Measurements from ENCODE around the gene RNF220.

Gene RNF220

DNA sequence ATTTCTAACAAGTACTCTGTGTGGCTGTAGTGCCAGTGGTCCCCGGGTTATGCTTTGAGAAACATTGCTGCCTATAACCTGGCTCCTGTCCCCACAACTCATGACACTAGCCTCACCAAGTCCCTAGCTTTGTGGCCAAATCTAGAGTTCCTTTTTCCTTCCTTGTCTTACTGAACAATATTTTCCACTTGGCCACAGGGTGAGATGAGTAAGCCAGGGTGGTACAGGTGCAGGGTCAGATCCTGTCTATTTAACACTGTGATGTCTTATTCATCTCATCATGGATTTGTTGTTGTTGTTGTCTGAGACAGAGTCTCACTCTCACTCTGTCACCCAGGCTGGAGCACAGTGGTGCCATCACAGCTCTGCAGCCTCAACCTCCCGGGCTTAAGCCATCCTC is 288.1 kb downstream of the RNF220 start:
- in situ Hi-C loops (cut with HindIII; ENCODE audit: low pct_ligation_motif_present, low sequenced_read_pairs) = no loop called here
- H3K36me3 ChIP-seq (replicated peaks) = no peaks in the 10 kb centered on the region
- H3K27me3 ChIP-seq (replicated peaks) = no peaks in the 10 kb centered on the region
- TF ChIP-seq, protein P1, sequence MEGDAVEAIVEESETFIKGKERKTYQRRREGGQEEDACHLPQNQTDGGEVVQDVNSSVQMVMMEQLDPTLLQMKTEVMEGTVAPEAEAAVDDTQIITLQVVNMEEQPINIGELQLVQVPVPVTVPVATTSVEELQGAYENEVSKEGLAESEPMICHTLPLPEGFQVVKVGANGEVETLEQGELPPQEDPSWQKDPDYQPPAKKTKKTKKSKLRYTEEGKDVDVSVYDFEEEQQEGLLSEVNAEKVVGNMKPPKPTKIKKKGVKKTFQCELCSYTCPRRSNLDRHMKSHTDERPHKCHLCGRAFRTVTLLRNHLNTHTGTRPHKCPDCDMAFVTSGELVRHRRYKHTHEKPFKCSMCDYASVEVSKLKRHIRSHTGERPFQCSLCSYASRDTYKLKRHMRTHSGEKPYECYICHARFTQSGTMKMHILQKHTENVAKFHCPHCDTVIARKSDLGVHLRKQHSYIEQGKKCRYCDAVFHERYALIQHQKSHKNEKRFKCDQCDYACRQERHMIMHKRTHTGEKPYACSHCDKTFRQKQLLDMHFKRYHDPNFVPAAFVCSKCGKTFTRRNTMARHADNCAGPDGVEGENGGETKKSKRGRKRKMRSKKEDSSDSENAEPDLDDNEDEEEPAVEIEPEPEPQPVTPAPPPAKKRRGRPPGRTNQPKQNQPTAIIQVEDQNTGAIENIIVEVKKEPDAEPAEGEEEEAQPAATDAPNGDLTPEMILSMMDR (IDR thresholded peaks at IDR 0.05; ENCODE audit: low read depth, low read length, missing control alignments) = no peak
- no peak for DNase-seq
- no peak overlapping the region for H3K27ac ChIP-seq
- no peak overlapping the region for H3K4me3 ChIP-seq (ENCODE audit: low read depth, low read length)

DNA sequence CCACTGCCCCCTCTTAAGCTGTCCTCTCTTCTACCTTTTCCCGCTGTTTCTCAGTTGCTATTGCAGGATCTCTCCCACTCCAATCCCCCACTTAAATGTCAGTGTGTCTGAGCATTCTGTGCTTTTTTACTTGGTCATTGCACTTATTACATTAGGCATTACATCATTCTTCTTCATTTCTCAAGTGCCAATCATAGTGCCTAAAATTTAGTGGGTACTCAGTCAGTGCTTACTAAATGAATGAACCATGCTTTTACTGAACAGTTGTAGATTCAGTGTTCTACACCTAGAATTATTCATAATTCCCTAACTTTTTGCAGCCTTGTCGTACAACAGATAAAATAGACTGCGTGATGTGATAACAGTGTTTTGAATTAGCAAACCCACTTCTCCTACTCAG is 288.8 kb downstream of the RNF220 start:
- Histone ChIP-seq H3K4me3 (ENCODE audit: low read depth, low read length) (no peak overlapping the region), H3K27me3 (replicated peaks) (no peaks in the 10 kb centered on the region), H3K27ac (no peak overlapping the region), H3K36me3 (replicated peaks) (no peaks in the 10 kb centered on the region)
- no peak for DNase-seq
- TF ChIP-seq, protein P1 (IDR thresholded peaks at IDR 0.05; ENCODE audit: low read depth, low read length, missing control alignments) = no peak
- in situ Hi-C loops (cut with HindIII; ENCODE audit: low pct_ligation_motif_present, low sequenced_read_pairs) = no loop called here

DNA sequence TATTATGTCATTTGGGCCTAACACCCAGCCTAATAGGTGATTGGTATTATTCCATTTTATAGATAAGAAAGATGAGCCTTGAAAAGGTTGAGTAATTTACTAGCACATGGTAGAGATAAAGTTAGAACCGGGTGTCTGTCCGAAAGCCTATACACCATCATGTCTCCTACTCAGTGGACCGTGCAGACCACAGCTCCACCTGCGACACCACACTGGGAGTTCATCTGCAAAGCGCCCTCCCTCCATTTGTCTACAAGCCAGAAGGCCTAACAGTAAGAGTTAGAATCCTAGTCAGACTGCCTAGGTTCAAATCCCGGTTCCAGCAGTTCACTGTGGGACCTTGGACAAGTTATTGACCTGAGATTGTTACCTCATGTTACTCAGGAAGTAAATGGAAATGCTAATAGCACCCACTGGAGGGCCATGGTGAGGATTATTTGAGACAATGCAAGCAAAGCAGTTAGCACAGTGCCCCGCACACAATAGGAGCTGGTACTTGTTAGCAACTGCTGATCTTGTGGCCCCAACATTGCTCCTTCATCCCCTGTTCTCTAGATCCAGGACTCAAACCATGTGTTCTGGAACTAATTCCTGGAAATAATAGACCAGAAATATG is 289.9 kb downstream of the RNF220 start:
- in situ Hi-C loops (cut with HindIII; ENCODE audit: low pct_ligation_motif_present, low sequenced_read_pairs) = no loop called here
- H3K4me3 ChIP-seq (ENCODE audit: low read depth, low read length) = no peak overlapping the region
- H3K27ac ChIP-seq = no peak overlapping the region
- H3K27me3 ChIP-seq (replicated peaks) = no peaks in the 10 kb centered on the region
- H3K36me3 ChIP-seq (replicated peaks) = no peaks in the 10 kb centered on the region
- TF ChIP-seq, protein P1 (IDR thresholded peaks at IDR 0.05; ENCODE audit: low read depth, low read length, missing control alignments) = no peak
- DNase-seq = no peak

DNA sequence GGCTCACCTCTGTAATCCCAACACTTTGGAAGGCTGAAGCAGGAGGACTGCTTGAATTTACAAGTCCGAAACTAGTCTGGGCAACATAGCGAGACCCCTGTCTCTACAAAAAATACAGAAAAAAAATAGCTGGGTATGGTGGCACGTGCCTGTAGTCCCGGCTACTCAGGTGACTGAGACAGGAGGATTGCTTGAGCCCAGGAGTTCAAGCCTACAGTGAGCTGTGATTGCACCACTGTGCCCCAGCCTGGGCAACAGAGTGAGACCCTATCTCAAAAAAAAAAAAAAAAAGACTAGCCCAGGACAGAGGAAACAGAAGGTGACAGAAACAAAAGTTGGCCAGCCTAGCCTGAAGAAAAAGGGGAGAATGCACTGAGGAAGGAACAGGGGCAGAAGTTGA is 290.6 kb downstream of the RNF220 start:
- in situ Hi-C loops (cut with HindIII; ENCODE audit: low pct_ligation_motif_present, low sequenced_read_pairs) = no loop called here

DNA sequence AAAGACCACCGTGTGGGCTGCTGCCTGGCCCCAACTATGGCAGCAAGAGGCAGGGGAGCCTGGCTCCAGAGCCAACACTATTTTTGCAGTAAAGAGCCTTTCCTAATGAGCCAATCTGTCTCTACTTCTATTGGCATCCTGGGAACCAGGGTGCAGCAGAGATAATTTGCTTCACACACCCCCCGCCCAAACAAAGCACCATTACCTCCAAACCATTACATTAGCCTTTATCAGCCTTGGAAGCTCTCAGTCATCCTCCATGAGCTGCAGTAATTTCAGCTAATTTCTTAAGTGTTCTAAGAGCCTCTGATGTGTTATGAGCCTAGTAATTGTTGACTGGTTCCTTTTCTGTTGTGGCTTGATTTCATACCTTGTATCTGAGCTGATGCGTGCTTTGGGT is 291.0 kb downstream of the RNF220 start:
- in situ Hi-C loops (cut with HindIII; ENCODE audit: low pct_ligation_motif_present, low sequenced_read_pairs) = no loop called here
- Histone ChIP-seq H3K27ac (no peak overlapping the region), H3K27me3 (replicated peaks) (no peaks in the 10 kb centered on the region), H3K36me3 (replicated peaks) (no peaks in the 10 kb centered on the region), H3K4me3 (ENCODE audit: low read depth, low read length) (no peak overlapping the region)
- DNase-seq = no peak
- TF ChIP-seq, protein P1 (IDR thresholded peaks at IDR 0.05; ENCODE audit: low read depth, low read length, missing control alignments) = no peak

More for the DNA sequence above, 290.6 kb downstream of the RNF220 start:
- Histone ChIP-seq H3K27me3 (replicated peaks) (no peaks in the 10 kb centered on the region), H3K4me3 (ENCODE audit: low read depth, low read length) (no peak overlapping the region), H3K36me3 (replicated peaks) (no peaks in the 10 kb centered on the region), H3K27ac (no peak overlapping the region)
- TF ChIP-seq, protein P1 (IDR thresholded peaks at IDR 0.05; ENCODE audit: low read depth, low read length, missing control alignments) = no peak
- no peak for DNase-seq

DNA sequence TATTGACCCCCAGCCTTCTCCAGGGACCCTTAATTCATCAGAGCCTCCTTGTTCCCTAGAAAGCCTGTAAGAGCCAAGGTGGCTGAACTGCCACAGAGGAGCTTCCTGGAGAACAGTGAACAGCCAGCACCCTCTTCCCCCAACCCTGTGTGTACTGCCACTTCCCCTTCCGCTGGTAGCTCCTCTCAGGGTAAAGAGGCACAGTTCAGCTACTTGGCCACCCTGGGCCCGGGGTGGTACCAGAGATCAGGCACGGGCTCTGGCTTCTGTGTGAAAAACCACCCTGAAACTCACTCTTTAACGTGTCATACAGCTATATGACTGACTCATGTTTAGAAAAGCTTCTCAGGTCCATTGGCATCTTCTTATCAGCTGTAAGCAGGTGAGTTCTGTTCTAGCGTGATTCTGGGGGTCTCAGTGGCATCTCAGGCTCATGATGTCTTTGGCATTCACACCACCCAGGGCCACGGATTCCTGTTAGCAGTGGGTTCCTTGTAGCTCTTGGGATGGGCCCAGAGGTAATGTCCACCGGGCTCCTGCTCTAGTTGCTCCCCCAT is 291.8 kb downstream of the RNF220 start:
- Histone ChIP-seq H3K27me3 (replicated peaks) (no peaks in the 10 kb centered on the region), H3K4me3 (ENCODE audit: low read depth, low read length) (no peak overlapping the region), H3K27ac (no peak overlapping the region), H3K36me3 (replicated peaks) (no peaks in the 10 kb centered on the region)
- no peak for DNase-seq
- TF ChIP-seq, protein P1 (IDR thresholded peaks at IDR 0.05; ENCODE audit: low read depth, low read length, missing control alignments) = no peak
- in situ Hi-C loops (cut with HindIII; ENCODE audit: low pct_ligation_motif_present, low sequenced_read_pairs) = no loop called here
